IPS DF 6.9 (cell line): ENCODE results near the gene KIAA1755.

Experiments
- DNase-seq: peaks from one replicate; pipeline ENCODE4 v3.0.0-alpha.2; 2013; ENCODE audit warnings: low read depth, low spot score
- H3K27ac ChIP-seq: one replicate; pipeline ENCODE4 v1.5.1; 2013; ENCODE audit warnings: low read length, control low read depth
- H3K27me3 ChIP-seq: 2 replicates; pipeline ENCODE4 v1.6.1; 2013; ENCODE audit warnings: mild to moderate bottlenecking, low read length; ENCODE audit not compliant: control insufficient read depth, insufficient read depth
- H3K36me3 ChIP-seq: 2 replicates; pipeline ENCODE4 v1.6.1; 2013; ENCODE audit warnings: low read length; ENCODE audit not compliant: control insufficient read depth, insufficient read depth
- H3K4me1 ChIP-seq: 2 replicates; pipeline ENCODE4 v1.6.1; 2013; ENCODE audit warnings: low read length; ENCODE audit not compliant: control insufficient read depth, insufficient read depth
- H3K4me3 ChIP-seq: 2 replicates; pipeline ENCODE4 v1.5.1; 2013; ENCODE audit warnings: mild to moderate bottlenecking, low read length
- H3K9me3 ChIP-seq: 2 replicates; pipeline ENCODE4 v1.6.1; 2013; ENCODE audit warnings: low read length, inconsistent platforms; ENCODE audit not compliant: control insufficient read depth, insufficient read depth
- WGBS: extraction: QIAGEN DNeasy Blood & Tissue Kit; methylation state at CpG from one replicate; pipeline ENCODE4 v1.1.7; 2013; ENCODE audit warnings: mixed read lengths, missing lambda C conversion rate; ENCODE audit not compliant: insufficient read length, insufficient coverage; 5-methylcytosine and 5-hydroxymethylcytosine counted together

Gene KIAA1755

GRCh38 chr20:38181971-38182370 lies 78.6 kb downstream of the KIAA1755 start:
- no peak for DNase-seq
- WGBS = no CpG with 5 or more reads among the region's 3 CpGs
- no peaks in the 10 kb centered on the region for H3K27me3 ChIP-seq

DNA sequence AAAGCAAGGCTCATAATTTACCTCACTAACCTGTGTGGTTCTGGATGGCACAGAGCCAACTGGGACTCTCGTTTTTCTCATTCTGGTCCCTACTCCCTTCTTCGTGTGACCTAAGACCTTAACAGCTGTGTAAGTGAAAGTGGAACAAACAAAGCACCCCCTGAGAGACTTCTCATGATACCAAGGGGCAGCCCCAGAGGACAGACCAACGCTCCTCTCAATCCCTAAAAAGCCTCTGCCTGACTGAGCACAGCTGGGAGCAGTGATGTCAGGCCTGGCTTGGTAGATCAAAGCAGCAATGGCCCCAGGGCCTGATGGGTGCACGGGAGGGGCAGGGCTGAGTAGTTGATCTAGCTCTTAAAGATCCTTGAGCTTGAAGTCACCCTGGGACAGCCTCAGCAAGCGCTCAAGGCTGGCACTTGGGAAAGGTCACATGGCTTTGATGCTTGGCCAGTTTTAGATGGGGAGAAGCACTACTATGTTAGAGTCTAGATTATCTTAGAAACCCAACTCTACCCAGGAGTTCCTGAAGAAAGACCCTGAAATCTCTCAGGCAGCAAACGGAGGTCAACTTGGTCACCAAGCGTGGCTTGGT lies 79.2 kb downstream of the KIAA1755 start:
- no CpG with 5 or more reads among the region's 7 CpGs for WGBS
- H3K9me3 ChIP-seq = no peaks in the 10 kb centered on the region
- H3K4me3 ChIP-seq = no peak overlapping the region
- DNase-seq = no peak
- H3K27ac ChIP-seq = no peak overlapping the region
- H3K27me3 ChIP-seq = no peaks in the 10 kb centered on the region
- no peaks in the 10 kb centered on the region for H3K36me3 ChIP-seq
- H3K4me1 ChIP-seq = no peaks in the 10 kb centered on the region

More at GRCh38 chr20:38181971-38182370, 78.6 kb downstream of the KIAA1755 start:
- H3K27ac ChIP-seq = no peak overlapping the region
- H3K36me3 ChIP-seq = no peaks in the 10 kb centered on the region
- no peaks in the 10 kb centered on the region for H3K4me1 ChIP-seq
- no peak overlapping the region for H3K4me3 ChIP-seq
- H3K9me3 ChIP-seq = no peaks in the 10 kb centered on the region

DNA sequence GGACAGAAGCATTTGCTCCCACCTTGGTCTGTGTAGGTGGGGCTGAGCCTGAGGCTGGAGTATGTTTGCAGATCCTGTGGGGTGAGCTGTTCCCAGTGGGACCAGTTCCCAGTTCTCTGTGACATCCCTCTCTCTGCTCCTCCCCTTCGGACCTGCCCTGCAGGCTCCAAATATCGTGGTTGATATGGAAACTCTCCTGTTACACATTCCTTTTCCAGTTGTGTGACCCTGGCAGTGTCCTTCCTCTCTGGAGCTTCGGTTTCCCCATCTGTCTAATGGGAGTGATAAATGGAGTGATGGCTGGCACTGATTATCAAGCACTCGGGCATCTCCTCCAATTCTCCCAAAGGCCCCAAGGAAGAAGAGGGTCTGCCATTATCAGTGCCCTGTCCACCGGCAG lies 79.8 kb downstream of the KIAA1755 start:
- DNase-seq = no peak
- H3K36me3 ChIP-seq = no peaks in the 10 kb centered on the region
- H3K4me1 ChIP-seq = no peaks in the 10 kb centered on the region
- no peak overlapping the region for H3K27ac ChIP-seq
- H3K27me3 ChIP-seq = no peaks in the 10 kb centered on the region
- H3K4me3 ChIP-seq = no peak overlapping the region
- H3K9me3 ChIP-seq = no peaks in the 10 kb centered on the region
- WGBS = no CpG with 5 or more reads among the region's 5 CpGs

GRCh38 chr20:38179846-38180245 lies 80.7 kb downstream of the KIAA1755 start:
- no CpG with 5 or more reads among the region's 6 CpGs for WGBS
- DNase-seq = no peak
- H3K27ac ChIP-seq = no peak overlapping the region
- no peaks in the 10 kb centered on the region for H3K36me3 ChIP-seq
- no peak overlapping the region for H3K4me3 ChIP-seq
- H3K27me3 ChIP-seq = no peaks in the 10 kb centered on the region
- H3K4me1 ChIP-seq = no peaks in the 10 kb centered on the region
- no peaks in the 10 kb centered on the region for H3K9me3 ChIP-seq

GRCh38 chr20:38178581-38178980 lies 82.0 kb downstream of the KIAA1755 start:
- H3K9me3 ChIP-seq = no peaks in the 10 kb centered on the region
- H3K27ac ChIP-seq = no peak overlapping the region
- DNase-seq = no peak
- no peaks in the 10 kb centered on the region for H3K36me3 ChIP-seq
- no peaks in the 10 kb centered on the region for H3K4me1 ChIP-seq
- WGBS = no CpG with 5 or more reads among the region's 4 CpGs
- H3K4me3 ChIP-seq = no peak overlapping the region
- no peaks in the 10 kb centered on the region for H3K27me3 ChIP-seq

DNA sequence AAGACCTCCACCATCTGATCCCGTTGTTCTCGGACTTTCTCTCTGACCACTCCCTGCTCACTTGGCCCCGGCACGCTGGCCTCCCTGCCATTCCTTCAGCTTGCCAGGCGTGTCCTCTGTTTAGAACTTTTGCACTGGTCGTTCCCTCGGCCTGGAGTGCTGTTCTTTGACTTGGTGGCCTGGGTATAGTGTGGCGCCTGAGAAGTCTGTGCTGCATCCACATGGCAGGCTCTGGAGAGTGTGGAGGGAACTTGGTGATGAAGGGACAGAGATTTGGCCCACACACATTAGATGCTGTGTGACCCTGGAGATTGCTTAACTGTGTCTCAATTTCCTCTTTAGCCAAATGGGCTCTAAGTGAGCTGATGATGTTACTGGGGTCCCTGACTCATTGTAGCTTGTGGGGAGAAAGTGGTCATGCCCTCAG lies 82.5 kb downstream of the KIAA1755 start:
- H3K4me3 ChIP-seq = no peak overlapping the region
- WGBS = no CpG with 5 or more reads among the region's 8 CpGs
- no peaks in the 10 kb centered on the region for H3K36me3 ChIP-seq
- H3K9me3 ChIP-seq = no peaks in the 10 kb centered on the region
- H3K27ac ChIP-seq = no peak overlapping the region
- H3K27me3 ChIP-seq = no peaks in the 10 kb centered on the region
- no peaks in the 10 kb centered on the region for H3K4me1 ChIP-seq
- no peak for DNase-seq

GRCh38 chr20:38177201-38177600 lies 83.3 kb downstream of the KIAA1755 start:
- no peaks in the 10 kb centered on the region for H3K36me3 ChIP-seq
- no peaks in the 10 kb centered on the region for H3K9me3 ChIP-seq
- no peak overlapping the region for H3K27ac ChIP-seq
- H3K27me3 ChIP-seq = no peaks in the 10 kb centered on the region
- H3K4me3 ChIP-seq = no peak overlapping the region
- no peak for DNase-seq
- no peaks in the 10 kb centered on the region for H3K4me1 ChIP-seq
- WGBS = no CpG with 5 or more reads among the region's 9 CpGs

DNA sequence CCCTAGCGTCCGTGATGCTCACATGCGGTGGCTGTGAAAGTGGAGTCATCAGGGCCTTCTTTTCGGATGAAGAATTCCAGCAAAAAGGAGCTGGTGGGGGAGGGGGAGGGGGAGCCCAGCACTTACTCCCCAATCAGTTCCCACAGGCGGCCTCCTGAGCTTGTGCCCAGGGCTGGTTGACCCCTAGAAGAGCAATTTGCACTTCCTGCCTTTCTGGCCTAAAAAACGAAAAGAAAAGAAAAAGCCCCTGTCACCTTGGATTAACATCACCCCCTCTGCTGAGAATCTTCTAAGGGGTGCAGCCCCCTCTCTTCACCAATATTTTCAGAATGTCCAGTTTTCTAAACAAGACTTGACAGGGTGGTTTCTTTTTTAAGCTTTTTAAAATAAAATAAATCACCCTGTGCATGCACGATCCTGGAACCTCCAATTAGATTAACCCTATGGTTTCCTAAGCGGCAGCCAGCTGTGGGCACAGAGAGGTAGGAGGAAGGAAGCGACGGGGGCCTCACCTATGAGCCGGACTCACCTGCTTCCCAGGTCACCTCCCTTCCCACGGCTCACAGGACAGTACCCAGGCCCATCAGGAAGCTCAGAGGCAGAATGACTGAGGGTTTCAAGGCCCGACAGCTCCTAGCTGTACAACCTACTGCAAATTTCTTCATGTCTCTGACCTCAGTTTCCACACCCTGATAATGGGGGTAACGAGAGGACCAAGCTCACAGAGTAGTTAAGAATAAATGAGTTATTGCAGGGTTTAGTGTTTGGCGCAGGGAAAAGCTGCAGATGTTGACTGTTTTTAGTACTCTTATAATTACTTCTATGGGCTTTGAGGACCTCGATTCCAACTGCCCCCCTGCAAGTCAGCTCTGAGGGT lies 85.0 kb downstream of the KIAA1755 start:
- Histone ChIP-seq H3K4me1 (no peaks in the 10 kb centered on the region), H3K9me3 (no peaks in the 10 kb centered on the region), H3K27ac (no peak overlapping the region), H3K4me3 (no peak overlapping the region), H3K36me3 (no peaks in the 10 kb centered on the region), H3K27me3 (no peaks in the 10 kb centered on the region)
- no CpG with 5 or more reads among the region's 16 CpGs for WGBS
- no peak for DNase-seq

- no peak for DNase-seq
- WGBS = no CpG with 5 or more reads among the region's 14 CpGs
- Histone ChIP-seq H3K36me3 (no peaks in the 10 kb centered on the region), H3K9me3 (no peaks in the 10 kb centered on the region), H3K27me3 (no peaks in the 10 kb centered on the region), H3K27ac (no peak overlapping the region), H3K4me3 (no peak overlapping the region), H3K4me1 (no peaks in the 10 kb centered on the region)
Measured at GRCh38 chr20:38173237-38174156, 87.0 kb downstream of the KIAA1755 start.

- no peaks in the 10 kb centered on the region for H3K9me3 ChIP-seq
- no peak overlapping the region for H3K4me3 ChIP-seq
- no CpG with 5 or more reads among the region's 4 CpGs for WGBS
- DNase-seq = no peak
- no peaks in the 10 kb centered on the region for H3K4me1 ChIP-seq
- H3K27me3 ChIP-seq = no peaks in the 10 kb centered on the region
- H3K36me3 ChIP-seq = no peaks in the 10 kb centered on the region
- H3K27ac ChIP-seq = no peak overlapping the region
Measured at GRCh38 chr20:38172408-38172807, 88.1 kb downstream of the KIAA1755 start.
